Epithelial cell of prostate (primary cell): ENCODE measurements around the gene CCDC54.
"Not testable (repeated sequence)": the region's sequence is repeated elsewhere in the genome, so short reads cannot be mapped to it uniquely, and the experiment has no call there.

Experiments used
- DNase-seq: peaks from one replicate; pipeline ENCODE4 v3.0.0-alpha.2; 2011; ENCODE audit warnings: low read depth, low spot score
- H3K27ac ChIP-seq: fragments of 450-650 bp; 2 replicates; pipeline ENCODE4 v1.5.1; 2017; ENCODE audit warnings: mild to moderate bottlenecking

CCDC54 gene

DNA sequence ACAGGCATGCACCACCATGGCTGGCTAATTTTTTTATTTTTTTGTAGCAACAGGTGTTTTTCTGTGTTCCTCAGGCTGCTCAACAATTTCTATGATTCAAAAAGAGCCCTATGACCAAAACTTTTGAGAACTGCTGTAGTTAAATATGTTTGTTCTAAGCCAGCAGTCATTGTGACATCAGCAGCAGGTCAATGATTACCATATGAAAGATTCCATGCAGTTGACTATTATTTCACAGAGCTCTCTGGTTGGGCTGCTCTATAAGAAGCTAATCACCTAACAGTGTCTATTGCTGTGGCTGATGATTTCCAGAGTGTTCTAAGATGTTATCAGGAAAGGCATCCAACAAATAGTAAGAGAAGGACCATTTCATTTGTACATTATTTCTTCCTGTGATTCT, at the start of gene CCDC54:
Gene CCDC54, plus strand, starts transcription at position 289 of the 400 bp plus-strand sequence. CDS start 149 bp downstream, outside the sequence.
- H3K27ac ChIP-seq = no peak within 1 kb of the TSS
- no peak for DNase-seq

DNA sequence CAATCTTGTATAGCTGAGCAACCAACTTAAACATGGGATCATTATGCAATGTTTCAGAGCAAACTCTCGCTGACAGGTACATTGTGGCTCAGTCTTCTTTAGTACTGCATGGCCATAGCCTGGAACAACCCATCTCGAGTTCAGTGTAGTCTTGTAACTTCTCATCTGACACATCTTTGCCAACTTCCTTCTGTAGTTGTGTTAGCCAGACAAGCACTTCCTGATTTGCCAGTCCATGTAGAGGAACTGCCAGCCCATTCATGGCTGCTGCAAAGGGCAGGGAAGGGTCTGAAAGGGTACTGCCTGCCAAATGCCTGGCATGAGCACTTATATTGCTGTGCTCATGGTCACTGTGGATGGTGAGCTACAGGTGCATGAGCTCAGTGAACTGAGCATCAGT, 49.2 kb upstream of the CCDC54 start:
- H3K27ac ChIP-seq = no peak overlapping the region
- no peak for DNase-seq

DNA sequence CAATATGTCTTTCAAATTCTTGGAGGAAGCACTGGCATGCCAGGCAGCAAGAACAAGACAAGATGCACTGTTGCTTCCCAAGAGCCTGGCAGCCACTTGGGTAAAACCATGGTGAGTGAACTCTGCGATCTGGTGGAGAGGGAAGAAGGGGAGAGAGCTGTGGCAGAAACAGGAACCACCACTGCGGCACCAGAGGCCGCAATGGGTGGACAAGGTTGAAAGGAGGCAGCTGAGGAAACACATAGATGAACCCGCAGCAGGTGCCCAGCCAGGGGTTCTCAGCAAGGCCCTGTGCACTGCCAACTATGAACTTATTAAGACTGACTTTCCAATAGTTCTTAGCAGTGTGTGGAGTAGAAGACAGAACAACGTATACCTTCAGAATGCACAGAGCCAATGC, 48.2 kb upstream of the CCDC54 start:
- H3K27ac ChIP-seq = no peak overlapping the region
- no peak for DNase-seq

DNA sequence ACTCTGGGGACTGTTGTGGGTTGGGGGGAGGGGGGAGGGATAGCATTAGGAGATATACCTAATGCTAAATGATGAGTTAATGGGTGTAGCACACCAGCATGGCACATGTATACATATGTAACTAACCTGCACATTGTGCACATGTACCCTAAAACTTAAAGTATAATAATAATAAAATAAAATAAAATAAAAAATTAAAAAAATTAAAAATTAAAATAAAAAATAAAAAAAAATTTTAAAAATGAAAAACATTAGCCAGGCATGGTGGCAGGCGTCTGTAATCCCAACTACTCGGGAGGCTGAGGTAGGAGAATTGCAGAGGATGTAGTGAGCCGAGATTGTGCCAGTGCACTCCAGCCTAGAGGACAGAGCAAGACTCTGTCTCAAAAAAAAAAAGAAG, 37.5 kb upstream of the CCDC54 start:
- not testable (repeated sequence) for H3K27ac ChIP-seq, DNase-seq

DNA sequence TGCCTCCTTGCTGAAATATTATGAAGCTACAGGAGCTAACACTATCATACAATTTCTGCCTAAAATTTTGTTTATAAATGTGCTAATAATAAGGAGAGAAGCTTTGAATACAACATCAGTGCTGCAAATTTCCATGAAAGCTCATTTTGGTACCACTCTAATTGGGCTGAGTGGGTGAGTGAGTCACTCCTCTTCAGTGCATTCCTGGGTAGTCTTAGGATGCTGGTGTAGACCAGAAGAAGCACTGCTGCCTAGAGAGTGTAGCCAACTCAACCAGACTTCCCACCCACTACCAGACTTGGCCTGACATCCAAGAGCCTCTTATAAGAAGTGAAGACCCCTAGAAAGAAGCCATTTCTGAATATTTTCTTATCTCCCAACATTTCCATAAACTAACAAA, 32.5 kb upstream of the CCDC54 start:
- no peak for DNase-seq
- no peak overlapping the region for H3K27ac ChIP-seq

DNA sequence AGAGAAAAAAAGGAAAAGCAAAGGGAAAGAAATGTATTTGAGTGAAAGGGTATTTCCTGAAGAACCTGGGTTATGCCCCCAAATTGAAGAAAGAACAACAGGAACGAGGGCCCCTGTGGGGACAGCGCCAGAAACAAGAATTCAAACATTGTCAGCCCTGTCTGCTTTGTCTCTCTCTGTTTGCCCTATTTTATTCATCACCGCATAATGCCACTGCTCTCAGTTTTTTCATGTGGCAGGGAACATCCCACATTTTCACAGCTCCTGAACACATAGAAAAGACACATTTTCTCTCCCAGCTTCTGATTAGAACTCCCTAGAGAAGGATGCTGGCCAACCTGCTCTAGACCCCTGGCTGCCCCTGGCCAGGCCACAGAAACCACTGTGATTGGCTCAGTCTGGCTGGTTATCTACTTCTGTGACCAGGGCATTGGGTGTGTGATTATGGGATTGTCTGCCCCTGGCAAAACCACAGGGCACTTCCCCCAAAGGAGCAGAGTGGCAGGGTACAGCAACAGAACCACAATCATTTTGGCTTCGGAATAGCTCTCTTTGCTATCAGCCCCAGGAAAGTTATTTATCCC, 31.3 kb upstream of the CCDC54 start:
- DNase-seq = no peak
- no peak overlapping the region for H3K27ac ChIP-seq

DNA sequence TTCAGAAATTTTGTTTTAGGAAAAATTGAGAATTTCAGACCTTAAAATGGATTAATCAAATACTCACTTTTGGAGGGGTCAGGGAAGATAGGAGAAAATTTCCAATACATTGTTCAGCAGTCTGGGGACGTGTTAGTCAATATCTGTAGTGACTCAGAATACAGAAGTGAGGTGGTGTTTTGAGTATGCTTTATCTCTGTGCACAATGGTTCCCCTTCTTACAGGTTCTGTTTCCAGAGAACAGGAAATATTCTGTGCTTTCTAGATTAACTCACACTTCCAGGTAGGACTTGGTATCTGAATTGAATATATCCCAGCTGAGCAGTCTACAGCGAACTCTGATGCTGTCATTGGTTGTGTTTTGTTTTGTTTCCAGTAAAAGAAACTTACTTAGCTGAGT, 30.7 kb upstream of the CCDC54 start:
- no peak for DNase-seq
- no peak overlapping the region for H3K27ac ChIP-seq

DNA sequence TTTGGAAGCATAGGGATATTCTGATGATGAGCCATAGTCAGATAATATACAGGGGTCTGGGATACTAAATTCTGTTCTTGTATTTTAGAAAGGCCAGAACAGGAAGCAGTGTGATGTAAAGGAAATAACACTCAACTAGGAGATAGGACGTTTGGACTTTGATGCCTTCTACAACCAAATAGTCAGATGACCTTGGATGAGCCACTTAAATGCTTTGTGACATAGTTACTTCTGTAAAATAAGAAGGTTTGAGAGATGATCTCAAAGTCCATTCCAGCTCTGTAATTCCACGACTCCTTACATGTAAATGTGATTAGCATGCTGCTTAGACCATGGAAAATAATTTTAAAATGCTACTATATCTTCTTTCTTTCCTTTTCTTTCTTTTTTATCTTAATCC, 29.5 kb upstream of the CCDC54 start:
- H3K27ac ChIP-seq = no peak overlapping the region
- DNase-seq = no peak

DNA sequence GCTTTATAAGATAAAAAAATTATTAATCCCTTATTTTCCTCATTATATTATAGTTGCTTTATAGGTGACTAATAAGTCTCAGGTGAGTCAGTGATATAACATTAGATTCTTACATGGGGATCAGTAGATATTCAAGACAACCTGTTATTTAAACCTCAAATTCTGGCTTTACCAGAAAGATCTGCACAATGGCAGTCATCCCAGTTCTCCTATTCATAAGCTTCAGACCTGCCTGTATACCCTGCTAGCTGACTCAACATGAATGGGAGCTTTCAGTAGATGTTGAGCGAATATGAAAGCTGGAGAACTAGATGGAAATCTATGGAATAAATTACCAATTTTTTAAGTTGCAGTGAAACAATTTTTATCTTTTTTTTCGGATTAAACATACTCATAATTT, 20.5 kb upstream of the CCDC54 start:
- peak; percentile 26 for DNase-seq

DNA sequence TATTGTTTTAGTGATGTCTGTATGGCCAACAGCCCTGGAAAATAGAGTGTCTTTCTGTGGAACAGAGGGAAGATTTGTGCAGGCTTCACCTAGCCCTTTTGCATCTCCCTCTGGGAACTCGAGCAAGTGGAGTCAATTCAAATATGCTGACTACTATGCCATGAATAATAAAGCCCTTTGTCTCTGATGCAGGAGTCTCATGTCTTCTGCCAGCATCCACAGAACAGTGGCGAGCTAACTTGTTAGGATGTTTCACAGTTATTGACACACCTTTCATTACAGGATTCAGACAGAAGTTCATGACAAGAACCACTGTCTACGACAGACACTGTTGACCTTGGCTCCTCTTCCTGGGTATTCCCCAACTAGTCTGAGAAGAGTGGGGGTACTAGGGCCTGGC, 15.6 kb upstream of the CCDC54 start:
- DNase-seq = no peak
- no peak overlapping the region for H3K27ac ChIP-seq

More for the DNA sequence above, 20.5 kb upstream of the CCDC54 start:
- no peak overlapping the region for H3K27ac ChIP-seq

DNA sequence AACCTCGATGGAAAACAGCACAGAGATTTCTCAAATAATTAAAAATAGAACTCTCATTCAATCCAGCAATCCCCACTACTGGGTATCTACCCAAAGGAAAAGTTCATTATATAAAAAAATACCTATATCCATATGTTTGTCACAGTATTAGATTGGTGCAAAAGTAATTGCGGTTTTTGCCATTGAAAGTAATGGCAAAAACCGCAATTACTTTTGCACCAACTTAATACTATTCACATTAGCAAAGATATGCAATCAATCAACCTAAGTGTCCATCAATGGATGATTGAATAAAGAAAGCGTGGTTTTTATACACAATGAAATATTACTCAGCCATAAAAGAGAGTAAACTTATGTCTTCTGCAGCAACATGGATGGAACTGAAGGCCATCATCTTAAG, 12.2 kb upstream of the CCDC54 start:
- DNase-seq = no peak
- H3K27ac ChIP-seq = no peak overlapping the region

DNA sequence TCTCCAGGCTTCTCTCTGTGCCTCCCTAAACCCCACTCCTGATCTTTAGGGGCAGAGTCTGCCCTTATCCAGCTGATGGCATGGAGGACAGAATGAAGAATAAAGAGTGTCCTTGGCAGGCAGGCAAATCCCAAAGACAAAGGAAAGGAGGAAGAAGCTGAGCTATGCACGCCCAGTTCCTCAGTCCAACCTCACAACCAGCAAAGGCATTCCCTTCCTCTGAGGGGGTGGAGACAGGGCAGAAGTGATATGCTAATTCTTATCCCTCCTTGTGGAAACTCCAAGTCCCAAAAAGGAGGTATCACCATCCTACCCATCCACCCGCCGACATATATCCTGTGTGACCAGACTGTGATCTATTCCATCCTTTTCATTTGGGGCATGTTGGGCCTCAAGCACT, 10.5 kb upstream of the CCDC54 start:
- H3K27ac ChIP-seq = peak overlapping the region; percentile 59
- DNase-seq = no peak

DNA sequence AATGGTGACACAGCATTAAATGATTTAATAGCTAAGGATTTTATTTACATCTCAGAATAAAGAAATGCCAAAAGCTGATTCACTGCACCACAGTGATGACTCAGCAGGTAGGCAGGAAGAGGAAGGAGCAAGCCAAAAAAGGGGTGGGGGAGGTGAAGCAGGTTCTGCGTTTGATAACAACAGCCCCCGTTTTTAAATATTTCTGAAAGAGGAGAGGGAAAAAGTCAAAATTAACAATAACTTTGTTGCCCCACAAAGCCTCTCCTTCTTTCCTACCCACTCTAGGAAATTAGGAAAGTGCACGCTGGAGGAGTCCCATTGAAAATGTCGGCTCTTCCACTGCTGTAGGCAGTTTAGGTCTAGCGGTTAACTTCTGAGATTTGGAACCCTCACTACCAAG, 9.9 kb upstream of the CCDC54 start:
- peak; percentile 27 for DNase-seq
- H3K27ac ChIP-seq = peak overlapping the region; percentile 59

DNA sequence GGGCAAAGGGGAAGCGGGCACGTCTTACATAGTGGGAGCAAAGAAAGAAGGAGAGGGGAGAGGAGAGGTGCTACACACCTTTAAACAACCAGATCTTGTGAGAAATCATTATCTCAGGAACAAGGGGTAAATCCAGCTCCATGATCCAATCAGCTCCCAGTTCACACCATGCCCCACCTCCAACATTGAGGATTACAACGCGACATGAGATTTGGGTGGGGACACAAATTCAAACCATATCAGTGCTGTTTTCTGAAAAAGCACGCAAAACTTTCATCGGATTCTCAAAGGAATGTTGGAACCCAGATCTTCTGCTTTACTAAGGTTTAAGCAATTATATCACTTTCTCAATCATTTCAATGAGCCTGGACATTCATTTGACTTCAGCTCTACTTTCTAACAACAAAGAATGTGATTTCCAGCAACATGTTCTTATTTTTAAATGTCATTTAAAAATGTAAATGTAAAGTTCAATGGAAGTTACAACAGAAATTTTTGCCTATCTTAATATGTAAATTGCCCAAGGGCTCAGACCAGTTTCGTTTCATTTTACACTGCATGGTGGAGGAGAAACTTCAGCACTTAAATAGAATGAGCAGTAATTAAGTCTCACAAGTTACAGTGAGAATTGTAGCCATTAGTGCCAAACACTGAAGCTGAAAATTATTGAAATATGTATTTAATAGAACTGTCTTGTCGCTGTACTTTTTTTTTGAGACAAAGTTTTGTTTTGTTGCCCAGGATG, 8.4 kb upstream of the CCDC54 start:
- DNase-seq = no peak
- no peak overlapping the region for H3K27ac ChIP-seq

DNA sequence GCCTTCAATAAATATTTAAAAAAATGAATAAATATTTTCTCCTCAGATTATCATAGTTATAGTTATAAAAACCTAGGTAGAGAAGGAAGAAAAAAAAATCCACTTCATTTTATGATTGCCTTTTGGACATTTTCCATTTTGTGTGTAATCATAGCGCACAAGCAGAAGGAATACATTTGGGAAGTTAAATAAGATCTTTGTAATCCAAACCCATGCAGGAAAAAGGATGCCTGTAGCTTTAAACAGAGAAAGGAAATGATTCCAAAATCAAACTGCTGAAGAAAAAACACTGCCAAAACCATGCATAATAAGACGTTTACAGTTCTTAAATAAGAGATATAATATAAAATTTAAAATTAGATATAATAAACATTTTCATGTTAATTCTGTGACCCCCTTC, 7.4 kb upstream of the CCDC54 start:
- DNase-seq = no peak
- H3K27ac ChIP-seq = no peak overlapping the region

DNA sequence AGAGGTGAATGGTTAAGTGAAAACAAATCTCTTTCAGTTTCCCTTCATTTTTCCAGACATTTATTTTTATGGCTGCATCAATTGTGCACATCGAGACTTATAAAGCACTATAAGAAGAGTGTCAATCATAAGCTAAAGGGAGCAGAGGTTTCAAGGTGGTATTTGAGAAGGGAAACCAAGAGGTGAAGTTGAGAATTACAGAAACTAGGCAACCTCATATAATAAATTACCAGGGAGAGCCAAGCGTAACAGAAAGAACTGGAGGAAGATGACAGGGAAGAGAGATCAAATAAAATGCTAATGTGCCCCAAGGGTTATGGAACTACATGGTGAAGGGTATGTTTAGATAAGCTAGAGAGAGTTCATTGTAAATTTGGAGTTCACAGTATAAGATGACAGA, 6.3 kb upstream of the CCDC54 start:
- DNase-seq = no peak

DNA sequence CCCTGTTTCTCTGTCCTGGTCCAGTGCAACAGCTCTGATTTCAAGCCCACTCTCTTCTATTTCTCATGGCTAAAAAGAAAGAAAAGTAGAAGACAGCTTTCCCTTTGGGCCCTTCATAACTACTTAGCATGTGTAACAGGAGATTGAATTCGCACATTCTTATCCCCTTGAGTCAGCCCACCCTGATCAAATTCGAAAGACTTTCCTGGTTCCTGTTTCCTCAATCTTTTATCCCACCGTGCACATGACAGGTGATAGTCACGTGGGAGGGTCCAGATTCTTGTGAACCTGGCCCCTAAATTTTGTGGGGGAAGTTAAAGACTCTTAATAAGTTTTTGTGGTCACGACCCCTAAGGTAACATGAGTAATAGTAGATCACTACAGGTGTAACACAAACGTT, 4.7 kb upstream of the CCDC54 start:
- no peak for DNase-seq
- H3K27ac ChIP-seq = no peak overlapping the region

More for the DNA sequence above, 6.3 kb upstream of the CCDC54 start:
- H3K27ac ChIP-seq = no peak overlapping the region

DNA sequence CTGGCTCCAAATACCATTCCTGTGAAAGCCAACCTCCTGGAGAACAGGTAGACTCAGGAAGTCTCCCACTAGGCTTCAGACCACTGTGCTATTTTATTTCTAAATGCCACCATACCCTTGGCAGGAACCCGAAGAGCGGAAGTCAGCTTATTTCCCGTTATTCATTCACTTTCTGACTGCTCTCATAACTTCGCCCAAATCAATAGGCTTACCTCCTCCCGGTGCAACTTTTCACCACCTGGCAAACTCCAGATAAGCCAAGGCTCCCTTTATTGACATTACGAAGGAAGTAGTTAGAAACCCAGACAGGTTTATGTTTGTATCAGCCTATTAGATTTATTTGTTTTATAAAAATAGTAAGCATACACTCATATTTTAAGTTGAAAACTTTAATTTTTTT, 3.3 kb upstream of the CCDC54 start:
- DNase-seq = no peak
- no peak overlapping the region for H3K27ac ChIP-seq

DNA sequence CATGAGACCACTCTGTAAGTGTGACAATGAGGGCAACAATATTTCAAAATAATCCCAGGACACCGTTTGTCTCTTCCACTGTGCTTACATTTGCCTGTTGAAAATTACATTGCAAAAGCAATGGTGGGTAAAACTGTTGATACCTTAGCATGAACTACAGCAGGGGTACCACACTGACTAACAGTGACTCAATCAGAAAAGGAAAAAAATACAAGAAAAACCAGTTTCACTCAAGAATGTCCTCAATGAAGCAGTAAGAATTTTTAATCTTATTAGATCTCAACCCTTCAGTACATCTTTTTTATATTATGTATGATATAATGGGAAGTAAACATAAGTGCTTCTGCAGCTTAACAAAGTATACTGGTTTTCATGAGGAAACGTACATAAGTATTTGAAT, 1.6 kb upstream of the CCDC54 start:
- H3K27ac ChIP-seq = no peak overlapping the region
- no peak for DNase-seq

DNA sequence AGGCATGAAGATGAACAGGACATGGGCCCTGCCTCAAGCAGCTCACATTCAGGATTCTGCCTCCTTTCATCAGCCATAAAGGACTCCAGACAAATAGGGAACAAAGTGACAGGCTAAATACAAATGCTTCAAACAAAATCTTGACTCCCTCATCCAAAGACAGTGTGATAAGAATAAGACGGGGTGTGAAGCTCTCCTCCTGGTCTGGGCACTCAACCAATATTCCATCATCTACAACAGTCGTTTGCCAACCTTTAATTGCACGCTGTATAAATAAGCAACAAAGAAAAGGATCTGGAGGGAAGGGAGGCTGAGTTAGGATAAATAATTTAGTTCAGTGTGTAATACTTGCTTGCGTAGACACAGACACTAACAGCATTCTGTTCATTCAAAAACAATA, 5.4 kb downstream of the CCDC54 start:
- no peak for DNase-seq
- H3K27ac ChIP-seq = no peak overlapping the region

DNA sequence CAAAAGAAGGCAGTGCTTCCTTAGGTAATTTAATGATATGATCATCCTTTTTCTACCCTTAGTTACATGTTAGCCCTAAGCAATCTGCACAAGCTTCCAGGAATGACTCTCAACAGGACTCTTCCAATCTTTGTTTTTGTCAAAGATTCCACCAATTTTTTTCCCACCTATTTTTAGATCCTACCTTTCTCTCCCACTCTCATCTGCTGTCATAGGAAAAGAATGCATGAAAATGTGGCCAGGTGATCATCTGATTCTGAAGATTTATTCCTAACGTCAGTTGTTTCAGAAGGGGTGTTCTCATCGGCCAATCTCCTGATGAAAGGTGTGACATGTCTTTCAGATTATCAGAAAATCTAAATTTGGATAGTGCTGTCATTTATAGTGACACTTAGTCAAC, 7.2 kb downstream of the CCDC54 start:
- no peak overlapping the region for H3K27ac ChIP-seq
- no peak for DNase-seq

DNA sequence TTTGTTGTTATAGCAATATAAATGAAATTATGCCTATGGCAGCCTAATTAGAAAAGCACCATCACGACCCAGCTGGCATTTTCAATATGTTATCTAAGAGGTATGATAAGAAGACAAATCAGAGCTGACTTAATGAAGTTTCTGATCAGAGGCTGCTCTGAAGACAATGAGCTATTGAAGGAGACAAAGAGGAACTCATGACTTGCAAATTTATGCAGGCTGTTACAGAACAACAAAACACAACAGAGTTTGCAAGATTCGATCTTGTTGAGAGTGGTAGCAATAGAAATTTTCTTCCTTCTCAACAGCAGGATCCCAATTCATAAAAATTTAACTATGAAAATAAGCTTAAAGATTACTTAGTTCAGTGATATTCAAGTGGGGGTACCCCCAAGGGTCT, 7.7 kb downstream of the CCDC54 start:
- no peak for DNase-seq
- no peak overlapping the region for H3K27ac ChIP-seq
